GM12878 (cell line): ENCODE results near the gene MEX3D.

ENCODE experiments used
- CEBPB ChIP-seq, 2 experiments: fragments of 150-350 bp in 1 of 2; IDR thresholded peaks; 2 replicates each; pipeline ENCODE4 v1.6.1; 2012 to 2014; ENCODE audit warnings: low read depth in 2 of 2, low read length in 2 of 2, borderline replicate concordance in 1 of 2, inconsistent platforms in 1 of 2
- CTCF ChIP-seq, 3 experiments: IDR thresholded peaks in 2 of 3; conservative IDR thresholded peaks in 1 of 3; 2 replicates each; pipeline ENCODE4 v1.5.1; 2011; ENCODE audit warnings: low read depth in 3 of 3, low read length in 3 of 3, mild to moderate bottlenecking in 3 of 3, control low read depth in 2 of 3, moderate library complexity in 2 of 3, inconsistent platforms in 1 of 3, mixed read lengths in 1 of 3; ENCODE audit not compliant: control insufficient read depth in 2 of 3, insufficient read depth in 1 of 3; ENCODE audit errors: extremely low read depth in 1 of 3
- REST ChIP-seq: IDR thresholded peaks from 2 replicates; pipeline ENCODE4 v1.6.1; 2012; ENCODE audit warnings: mild to moderate bottlenecking, low read depth, low read length
- RFX5 ChIP-seq: IDR thresholded peaks from 2 replicates; pipeline ENCODE4 v1.6.1; 2011; ENCODE audit warnings: low read depth, low read length, improper control_type of control experiment
- YY1 ChIP-seq: IDR thresholded peaks from 2 replicates; pipeline ENCODE4 v1.6.1; 2011; ENCODE audit warnings: low read depth, mild to moderate bottlenecking, low read length

- TF ChIP-seq REST (no peak), CTCF (IDR thresholded peaks at IDR 0.05 in 2 of 3, conservative IDR thresholded peaks at IDR 0.05 in 1 of 3; ENCODE audit: control insufficient read depth in 2 of 3, extremely low read depth in 1 of 3, insufficient read depth in 1 of 3, low read depth in 3 of 3, low read length in 3 of 3) (no peak), YY1 (no peak), CEBPB (IDR thresholded peaks at IDR 0.05; ENCODE audit: borderline replicate concordance in 1 of 2, low read depth in 2 of 2, low read length in 2 of 2) (no peak), RFX5 (no peak)
These were observed 47.8 kb downstream of the MEX3D start for GRCh38 chr19:1520203-1520780.
